SK-N-SH (cell line): Measurements from ENCODE around the gene ITGAV. TPM values are rescaled to one million over a fixed set of nuclear protein-coding genes. Genes with fewer than 3 reads are reported as not detected.

Experiments used
- CTCF ChIA-PET: fragments of 300-600, 350-600 bp; formaldehyde crosslinking; extraction: SDS; loops from one replicate; lab custom pipeline; 2021; lab: Yijun Ruan, JAX
- POLR2A ChIA-PET: fragments of 350-600 bp; sonication (Branson Sonifier 250); formaldehyde crosslinking; extraction: SDS; loops from one replicate; lab custom pipeline; 2020; ENCODE audit warnings: antibody characterized with exemption, inconsistent platforms; lab: Yijun Ruan, JAX
- DNase-seq: peaks from one replicate; pipeline ENCODE4 v3.0.0; 2012
- H2AFZ ChIP-seq: fragments of 200-600 bp; sonication (generic); 2 replicates; pipeline ENCODE4 v1.8.1; 2016; ENCODE audit warnings: antibody characterized with exemption, mild to moderate bottlenecking, low read depth
- H3F3A ChIP-seq: fragments of 200-600 bp; sonication (generic); replicated peaks from 2 replicates; pipeline ENCODE3; 2016; ENCODE audit warnings: antibody characterized with exemption, mild to moderate bottlenecking; ENCODE audit not compliant: insufficient read depth
- H3K27ac ChIP-seq, 2 experiments: fragments of 200-500 bp in 1 of 2; fragments of 200-600 bp in 1 of 2; sonication (Bioruptor generic) in 1 of 2; sonication (generic), shearing (Covaris generic) in 1 of 2; 2 replicates each; pipeline versions ENCODE4 v1.5.1 to v1.6.1; 2014 to 2016; ENCODE audit warnings: low read depth in 2 of 2, inconsistent platforms in 1 of 2, low read length in 1 of 2, mild to moderate bottlenecking in 1 of 2, mixed read lengths in 1 of 2
- H3K27me3 ChIP-seq: fragments of 200-600 bp; sonication (generic), shearing (Covaris generic); 2 replicates; pipeline ENCODE4 v1.6.1; 2016; ENCODE audit warnings: mixed run types; ENCODE audit not compliant: insufficient read depth
- H3K36me3 ChIP-seq, 2 experiments: fragments of 200-500 bp in 1 of 2; fragments of 200-600 bp in 1 of 2; sonication (Bioruptor generic) in 1 of 2; sonication (generic) in 1 of 2; replicated peaks in 1 of 2; 2 replicates each; pipeline versions ENCODE3 to v1.5.1; 2014 to 2016; ENCODE audit warnings: low read length in 1 of 2, mild to moderate bottlenecking in 1 of 2; ENCODE audit not compliant: insufficient read depth in 2 of 2, control insufficient read depth in 1 of 2
- H3K4me1 ChIP-seq, 2 experiments: fragments of 200-500 bp in 1 of 2; fragments of 200-600 bp in 1 of 2; sonication (Bioruptor generic) in 1 of 2; sonication (generic), shearing (Covaris generic) in 1 of 2; 2 replicates each; pipeline versions ENCODE4 v1.5.1 to v1.6.1; 2014 to 2016; ENCODE audit warnings: low read depth in 1 of 2, low read length in 1 of 2, mixed run types in 1 of 2; ENCODE audit not compliant: insufficient read depth in 2 of 2, control insufficient read depth in 1 of 2
- H3K4me2 ChIP-seq: fragments of 200-600 bp; sonication (generic), shearing (Covaris generic); 2 replicates; pipeline ENCODE4 v1.6.1; 2017; ENCODE audit warnings: mixed run types
- H3K4me3 ChIP-seq, 2 experiments: fragments of 200-500 bp in 1 of 2; fragments of 200-600 bp in 1 of 2; sonication (Bioruptor generic) in 1 of 2; sonication (generic), shearing (Covaris generic) in 1 of 2; 2 replicates each; pipeline versions ENCODE4 v1.5.1 to v1.8.1; 2014 to 2016; ENCODE audit warnings: low read depth in 2 of 2, inconsistent platforms in 1 of 2, low read length in 1 of 2, mild to moderate bottlenecking in 1 of 2, mixed read lengths in 1 of 2, moderate library complexity in 1 of 2
- H3K79me2 ChIP-seq: fragments of 200-600 bp; sonication (generic); 2 replicates; pipeline ENCODE4 v1.8.1; 2017; ENCODE audit warnings: mild to moderate bottlenecking; ENCODE audit not compliant: insufficient read depth
- H3K9ac ChIP-seq: fragments of 200-600 bp; sonication (generic); 2 replicates; pipeline ENCODE4 v1.6.1; 2017; ENCODE audit warnings: mixed run types
- H3K9me2 ChIP-seq: fragments of 200-600 bp; sonication (generic); 2 replicates; pipeline ENCODE4 v1.6.1; 2017; ENCODE audit warnings: mixed run types
- H3K9me3 ChIP-seq: fragments of 200-600 bp; sonication (generic); 2 replicates; pipeline ENCODE4 v1.6.1; 2017; ENCODE audit warnings: mixed run types, mild to moderate bottlenecking, moderate library complexity
- H4K20me1 ChIP-seq: fragments of 200-600 bp; sonication (generic); 2 replicates; pipeline ENCODE4 v1.6.1; 2017; ENCODE audit warnings: mild to moderate bottlenecking, mixed run types; ENCODE audit not compliant: insufficient read depth
- GABPA ChIP-seq: IDR thresholded peaks from 2 replicates; pipeline ENCODE4 v1.4.0; 2012; ENCODE audit warnings: low read depth, mild to moderate bottlenecking
- JUND ChIP-seq: IDR thresholded peaks from 2 replicates; pipeline ENCODE4 v1.4.0; 2012
- MAX ChIP-seq: IDR thresholded peaks from 2 replicates; pipeline ENCODE4 v1.4.0; 2012; ENCODE audit warnings: low read depth
- MEF2A ChIP-seq: IDR thresholded peaks from 2 replicates; pipeline ENCODE4 v1.4.0; 2012; ENCODE audit warnings: low read depth, borderline replicate concordance
- NFIC ChIP-seq: IDR thresholded peaks from 2 replicates; pipeline ENCODE4 v1.4.0; 2012; ENCODE audit warnings: borderline replicate concordance
- NRF1 ChIP-seq: IDR thresholded peaks from 2 replicates; pipeline ENCODE4 v1.6.1; 2012; ENCODE audit warnings: low read depth, mild to moderate bottlenecking, low read length
- PBX3 ChIP-seq: IDR thresholded peaks from 2 replicates; pipeline ENCODE4; 2012
- RAD21 ChIP-seq: IDR thresholded peaks from 2 replicates; pipeline ENCODE4 v1.6.1; 2012; ENCODE audit warnings: mild to moderate bottlenecking, low read length
- REST ChIP-seq: IDR thresholded peaks from 2 replicates; pipeline ENCODE4 v1.6.1; 2012; ENCODE audit warnings: mild to moderate bottlenecking, low read depth, low read length, moderate library complexity
- RFX5 ChIP-seq: IDR thresholded peaks from 2 replicates; pipeline ENCODE4 v1.6.1; 2012; ENCODE audit warnings: mild to moderate bottlenecking, improper control_type of control experiment, low read length
- TAF1 ChIP-seq: IDR thresholded peaks from 2 replicates; pipeline ENCODE4 v1.6.1; 2012; ENCODE audit warnings: low read depth, mild to moderate bottlenecking, low read length, moderate library complexity, borderline replicate concordance
- TEAD4 ChIP-seq: IDR thresholded peaks from 2 replicates; pipeline ENCODE4 v1.4.0; 2012; ENCODE audit warnings: mild to moderate bottlenecking, borderline replicate concordance; ENCODE audit not compliant: insufficient read depth
- YY1 ChIP-seq: IDR thresholded peaks from 2 replicates; pipeline ENCODE4 v1.4.0; 2012; ENCODE audit warnings: low read depth, mild to moderate bottlenecking
- ZBTB33 ChIP-seq: IDR thresholded peaks from 2 replicates; pipeline ENCODE4 v1.4.0; 2012; ENCODE audit warnings: low read depth, borderline replicate concordance
- WGBS: methylation state at CpG from one replicate; pipeline ENCODE4 v1.1.6; 2017; ENCODE audit warnings: low lambda C conversion rate; 5-methylcytosine and 5-hydroxymethylcytosine counted together
- polyA plus RNA-seq, 3 experiments: library from polyadenylated mRNA; depleted of rRNA; stranded (reverse); fragments of >200 nt; gene quantifications; 2 replicates each; pipeline ENCODE4 v1.2.3, GENCODE V29; 2012

The ITGAV gene
- polyA plus RNA-seq, 1 of the 3 experiments (the other 2 are of a cell fraction) = 24.3 TPM

GRCh38 chr2:186714611-186715010 lies 124.8 kb downstream of the ITGAV start:
- CTCF ChIA-PET = no interaction called here
- no peaks in the 10 kb centered on the region for H3K27me3 ChIP-seq
- TF ChIP-seq REST (no peak), MEF2A (no peak), PBX3 (no peak), TAF1 (no peak), ZBTB33 (no peak), NRF1 (no peak), MAX (no peak), NFIC (no peak), GABPA (no peak), RAD21 (no peak), TEAD4 (no peak), YY1 (no peak), RFX5 (no peak), JUND (no peak)
- no peak for DNase-seq
- no peak overlapping the region for H2AFZ ChIP-seq
- no peak overlapping the region for H3K4me2 ChIP-seq
- no peaks in the 10 kb centered on the region for H3K36me3 ChIP-seq
- POLR2A ChIA-PET = no interaction called here
- no peaks in the 10 kb centered on the region for H3K9me2 ChIP-seq
- 86% methylated on average over 2 of the region's 2 CpGs for WGBS
- 0 out of 4 replicates have a peak, but pooled peaks cover 0 to 6% of the 10 kb centered on the region in 2 experiments for H3K4me1 ChIP-seq
- no peaks in the 10 kb centered on the region for H3K79me2 ChIP-seq
- H3F3A ChIP-seq = no peaks in the 10 kb centered on the region
- no peaks in the 10 kb centered on the region for H3K9me3 ChIP-seq
- no peaks in the 10 kb centered on the region for H4K20me1 ChIP-seq
- H3K27ac ChIP-seq = no peak overlapping the region
- H3K9ac ChIP-seq = no peak overlapping the region
- no peak overlapping the region for H3K4me3 ChIP-seq
